SK-N-MC (cell line): Measurements from ENCODE around the gene HOXD8.

Source experiments
- FOXP2 ChIP-seq: optimal IDR thresholded peaks from 2 replicates; pipeline ENCODE3; 2011; ENCODE audit warnings: mild to moderate bottlenecking, moderate library complexity; ENCODE audit not compliant: insufficient read depth; ENCODE audit errors: extremely low read length, control extremely low read depth
- POLR2AphosphoS5 ChIP-seq: IDR thresholded peaks from 2 replicates; pipeline ENCODE4 v1.6.1; 2012; ENCODE audit warnings: mild to moderate bottlenecking, low read depth, low read length, borderline replicate concordance

GRCh38 chr2:176169181-176169580, 39.7 kb downstream of the HOXD8 start:
- no peak for TF ChIP-seq FOXP2
- TF ChIP-seq POLR2AphosphoS5 = no peak
